GM18502 (cell line): ENCODE measurements around the gene SLIT3.
"Not testable (repeated sequence)": the region's sequence is repeated elsewhere in the genome, so short reads cannot be mapped to it uniquely, and the experiment has no call there.

ENCODE experiments used
- ATAC-seq: cut with Tn5 transposase; IDR thresholded peaks from one replicate; pipeline ENCODE4 v1.9.1; 2021; ENCODE audit warnings: mild to moderate bottlenecking; ENCODE audit not compliant: unreplicated experiment, poor library complexity

The SLIT3 gene

DNA sequence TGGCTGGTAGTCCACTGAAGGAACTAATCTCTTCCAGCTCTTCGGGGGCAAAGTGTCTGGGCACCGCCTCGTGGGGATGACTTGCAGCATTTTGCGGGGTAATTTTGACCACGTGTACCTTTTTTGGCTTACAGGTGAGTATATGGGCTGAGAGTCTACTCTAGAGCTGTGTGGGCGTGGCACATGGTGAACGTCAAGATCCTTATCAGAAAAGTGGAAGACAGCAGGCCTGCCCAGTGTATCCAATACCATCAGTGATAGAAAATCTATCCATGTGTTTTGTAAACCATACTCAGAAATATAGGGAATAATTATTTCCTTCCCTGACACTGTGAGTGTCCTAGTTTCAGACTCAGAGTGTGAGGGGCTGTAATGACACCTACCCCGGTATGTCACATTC lies 148.5 kb downstream of the SLIT3 start:
- ATAC-seq, result no peak

DNA sequence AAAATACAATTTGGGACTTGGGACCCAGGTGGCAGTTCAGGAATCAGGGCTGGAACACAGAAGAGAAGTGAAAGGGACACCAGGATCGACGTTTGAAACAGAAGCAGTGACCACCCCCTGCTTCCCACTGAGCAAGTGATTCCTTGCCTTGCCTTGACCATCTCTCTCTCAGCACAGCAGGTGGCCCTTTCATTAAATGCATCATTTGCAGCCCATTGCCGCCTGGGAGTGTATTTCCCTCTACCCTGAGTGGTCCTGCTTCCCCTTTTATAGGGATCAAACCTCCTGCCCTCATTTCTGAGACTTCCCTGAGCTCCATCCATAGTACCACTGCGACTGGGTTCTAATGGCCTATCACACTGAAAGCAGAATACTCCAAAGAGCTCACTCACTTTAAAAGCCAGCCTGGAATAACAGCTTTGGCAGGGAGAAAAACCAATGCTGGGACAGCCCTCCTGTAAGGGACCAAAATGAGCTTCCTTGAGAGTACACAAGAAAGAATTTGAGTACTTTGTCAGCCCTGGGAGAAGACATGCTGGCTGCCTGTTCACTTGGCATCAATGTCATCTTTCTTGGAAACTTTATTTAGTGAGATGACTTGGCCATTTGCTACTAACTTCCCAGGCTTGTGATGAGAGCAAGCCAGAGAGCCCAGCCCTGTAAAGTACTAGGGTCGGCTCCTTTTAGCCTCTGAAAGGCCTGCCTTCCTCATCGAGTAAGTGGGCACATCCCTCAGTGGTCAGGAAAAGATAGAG lies 149.7 kb downstream of the SLIT3 start:
- no peak for ATAC-seq

DNA sequence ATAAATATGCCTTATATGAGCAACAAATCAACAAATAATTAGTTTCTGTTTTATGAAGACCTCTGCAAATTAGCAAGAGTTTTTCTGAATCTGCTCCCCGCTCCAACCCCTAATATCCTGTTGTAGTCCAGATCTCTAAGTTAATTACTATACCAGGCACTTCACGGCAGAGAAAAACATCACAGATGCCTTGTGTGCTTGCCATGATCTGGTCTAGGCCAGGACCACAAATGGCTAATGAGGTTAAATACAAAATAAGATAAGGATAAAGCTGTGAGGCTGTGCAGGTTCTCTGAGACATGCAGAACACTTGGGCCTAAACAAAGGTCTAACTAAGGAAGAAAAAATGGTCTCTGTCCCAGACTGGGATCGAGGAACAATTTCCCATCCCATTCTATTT lies 150.8 kb downstream of the SLIT3 start:
- no peak for ATAC-seq

DNA sequence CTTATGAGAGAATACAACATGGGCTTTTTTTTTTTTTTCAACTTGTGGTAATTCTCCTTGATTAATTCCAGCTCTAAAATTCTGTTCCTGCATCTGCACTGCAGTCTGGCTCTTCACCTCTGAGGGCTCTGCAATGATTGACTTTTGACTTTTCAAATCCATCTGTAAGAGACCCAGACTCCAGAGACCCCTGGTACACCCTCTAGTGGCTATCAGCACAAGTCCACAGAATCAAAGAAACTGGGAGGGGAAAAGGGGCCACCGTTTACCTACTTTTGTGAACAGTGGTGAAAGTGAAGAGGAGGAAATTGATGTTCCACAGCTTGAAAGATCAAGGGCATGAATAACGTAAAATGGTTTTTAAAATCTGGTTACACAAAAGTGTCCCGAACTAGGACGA lies 151.6 kb downstream of the SLIT3 start:
- no peak for ATAC-seq

DNA sequence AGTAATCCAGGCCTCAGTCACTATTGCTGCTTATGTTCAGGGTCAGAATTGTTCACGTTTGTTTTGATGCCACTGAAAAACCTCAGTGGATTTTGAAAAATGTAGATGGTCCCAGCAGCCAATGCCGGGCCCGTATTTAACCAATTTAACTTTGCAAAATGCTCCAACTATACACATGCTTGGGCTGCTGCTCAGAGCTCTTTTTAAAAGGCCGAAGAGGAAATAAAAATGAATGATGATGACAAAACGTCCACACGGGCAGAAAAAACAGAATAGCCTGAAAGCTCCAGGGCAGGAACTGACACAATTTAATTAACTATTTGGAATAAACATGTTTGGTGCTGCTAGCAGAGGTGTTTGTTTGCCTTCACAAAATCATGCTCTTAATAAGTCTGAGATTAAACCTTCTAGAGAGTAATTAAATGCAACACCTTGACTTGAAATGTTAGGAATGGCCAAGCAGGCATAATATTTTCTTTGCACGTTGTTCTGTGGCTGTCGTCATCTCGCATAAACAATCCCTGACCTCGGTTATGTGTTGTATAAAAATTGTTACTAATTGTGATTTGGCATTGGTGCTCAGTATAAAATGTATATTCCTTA lies 152.7 kb downstream of the SLIT3 start:
- no peak for ATAC-seq

DNA sequence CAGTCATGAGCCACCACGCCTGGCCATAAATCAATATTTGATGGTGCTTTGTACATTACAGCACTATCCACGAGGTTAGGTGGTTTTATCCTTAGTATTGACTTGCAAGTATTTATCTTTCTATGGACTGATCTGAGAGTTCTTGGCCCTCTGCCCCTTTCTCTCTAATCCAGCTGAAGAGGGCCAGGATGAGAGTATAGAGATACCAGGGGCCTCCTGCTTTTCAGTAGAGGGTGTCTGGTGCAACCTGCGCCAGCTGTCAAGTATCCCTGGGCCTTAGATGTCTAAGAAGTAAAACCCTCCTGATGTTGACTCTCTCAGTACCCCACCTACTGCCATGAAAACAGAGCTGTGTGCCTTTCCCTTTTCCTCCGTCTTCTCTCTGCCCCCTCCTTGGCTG lies 153.4 kb downstream of the SLIT3 start:
- ATAC-seq, result no peak

DNA sequence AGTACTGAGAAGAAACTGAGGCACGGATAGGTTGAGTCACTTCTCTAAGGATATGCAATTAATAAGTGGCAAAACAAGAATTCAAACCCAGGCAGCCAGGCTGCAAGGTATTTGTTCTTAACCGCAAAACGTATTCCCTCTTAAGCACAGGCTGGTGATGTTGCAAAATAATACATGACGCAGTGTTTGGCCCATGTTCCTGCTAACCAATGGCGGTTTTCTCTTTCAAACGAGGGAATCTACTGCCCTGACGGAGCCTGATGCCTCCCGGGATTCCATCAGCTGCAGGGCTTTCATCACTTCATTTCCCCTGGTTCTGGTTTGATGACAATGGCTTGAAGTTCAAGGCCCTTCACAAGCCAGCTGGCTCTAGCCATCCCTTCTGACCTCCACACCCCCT lies 154.8 kb downstream of the SLIT3 start:
- no peak for ATAC-seq

DNA sequence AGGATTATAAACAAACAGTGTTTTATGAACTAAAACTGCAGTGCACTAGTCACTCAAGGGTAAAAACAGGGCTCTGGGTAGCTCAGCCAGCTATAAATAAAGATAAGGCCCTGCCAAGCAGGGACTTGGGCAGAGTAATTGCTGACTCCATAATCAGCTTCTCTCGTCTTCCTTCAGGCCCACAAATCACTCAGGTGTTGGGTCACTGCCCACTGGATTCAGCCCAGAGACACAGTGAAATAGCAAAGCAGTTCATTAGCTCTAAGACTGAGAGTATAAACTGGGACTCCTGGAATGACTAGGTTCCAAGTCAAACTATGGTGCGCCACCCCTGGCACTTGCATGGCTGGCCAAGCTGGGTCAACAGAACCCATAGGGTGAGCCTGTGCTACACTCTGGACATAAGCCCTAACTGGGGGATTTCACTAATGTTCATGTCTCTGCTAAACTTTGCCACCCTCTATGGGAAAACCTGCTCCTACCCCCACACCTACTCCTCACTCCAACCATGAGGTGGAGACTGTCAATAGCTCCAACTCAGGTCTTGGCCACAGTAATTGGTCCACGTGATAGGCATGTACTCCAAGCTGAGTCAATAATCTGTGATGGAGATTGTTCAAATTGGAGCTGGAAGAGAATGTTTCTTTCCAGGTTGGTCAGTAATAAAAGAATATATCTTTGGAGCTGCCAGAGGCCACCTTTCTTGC lies 158.5 kb downstream of the SLIT3 start:
- ATAC-seq, result no peak

DNA sequence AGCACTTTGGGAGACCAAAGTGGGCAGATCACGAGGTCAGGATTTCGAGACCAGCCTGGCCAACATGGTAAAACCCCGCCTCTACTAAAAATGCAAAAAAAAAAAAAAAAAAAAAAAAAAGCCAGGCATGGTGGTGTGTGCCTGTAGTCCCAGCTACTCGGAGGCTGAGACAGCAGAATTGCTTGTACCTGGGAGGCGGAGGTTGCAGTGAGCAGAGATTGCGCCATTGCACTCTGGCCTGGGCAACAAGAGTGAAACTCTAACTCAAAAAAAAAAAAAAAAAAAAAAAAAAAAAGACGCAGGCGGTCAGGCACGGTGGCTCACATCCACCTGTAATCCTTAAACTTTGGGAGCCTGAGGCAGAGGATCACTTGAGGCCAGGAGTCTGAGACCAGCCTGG lies 160.7 kb downstream of the SLIT3 start:
- ATAC-seq, result not testable (repeated sequence)

DNA sequence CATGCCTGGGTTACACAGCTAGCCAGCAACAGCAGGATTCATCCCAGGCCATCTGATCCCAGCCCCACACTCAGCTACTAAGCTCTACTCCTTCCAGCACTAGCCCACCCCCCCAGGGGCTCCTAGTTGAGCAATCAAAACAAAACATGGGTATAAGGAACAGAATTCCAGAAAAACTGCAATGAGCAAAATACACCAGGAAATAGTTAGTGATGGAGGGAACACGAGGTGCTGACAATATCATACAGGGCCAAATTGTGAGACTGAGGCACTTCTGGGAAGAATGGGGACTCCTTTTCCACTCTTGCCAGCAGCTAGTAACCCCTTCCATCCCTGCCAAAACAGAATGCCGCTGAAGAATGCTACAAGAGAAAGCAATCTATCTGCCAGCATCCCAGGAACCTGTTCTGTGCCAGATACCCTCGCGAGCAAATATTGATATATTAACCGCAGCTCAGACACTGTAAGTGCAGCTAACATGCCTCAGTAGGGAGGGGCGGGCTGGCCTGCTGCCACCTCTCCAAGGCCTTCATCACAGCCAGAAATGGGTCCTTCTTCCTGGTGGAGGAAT lies 161.4 kb downstream of the SLIT3 start:
- no peak for ATAC-seq

DNA sequence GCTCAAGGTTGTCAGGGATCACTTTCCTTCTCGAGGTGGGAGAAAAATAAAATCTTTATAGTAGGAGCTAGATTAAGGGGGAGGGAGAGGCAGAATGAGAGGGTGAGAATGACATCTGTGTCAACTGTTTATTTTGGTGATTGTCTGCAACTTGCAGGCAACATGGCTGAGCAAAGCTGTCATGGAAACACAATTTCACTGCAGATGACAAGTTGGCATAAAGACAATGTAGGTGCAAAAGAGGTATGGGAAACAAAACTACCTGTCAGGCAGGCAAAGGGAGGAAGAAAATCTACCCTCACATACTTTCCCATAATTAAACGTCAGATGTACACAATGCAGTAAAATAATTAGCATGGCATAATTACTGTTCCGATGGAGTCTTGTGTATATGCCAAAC lies 167.4 kb downstream of the SLIT3 start:
- no peak for ATAC-seq

DNA sequence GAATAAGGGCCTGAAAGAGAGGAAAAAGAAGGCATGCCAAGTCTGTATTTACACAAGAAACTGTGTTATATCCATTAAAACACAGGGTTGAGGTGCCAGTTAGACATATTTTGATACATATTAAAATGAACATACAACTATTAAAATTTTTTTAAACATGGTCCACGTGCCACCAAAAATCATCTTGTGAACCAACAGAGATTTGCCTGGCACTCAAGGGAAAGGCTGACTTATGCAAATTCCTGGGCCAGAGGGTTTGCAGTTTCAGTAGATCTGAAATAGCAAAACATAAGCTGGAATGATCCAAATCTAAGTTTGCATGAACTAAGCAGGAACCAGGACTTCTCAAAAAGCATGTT lies 168.7 kb downstream of the SLIT3 start:
- ATAC-seq, result no peak

DNA sequence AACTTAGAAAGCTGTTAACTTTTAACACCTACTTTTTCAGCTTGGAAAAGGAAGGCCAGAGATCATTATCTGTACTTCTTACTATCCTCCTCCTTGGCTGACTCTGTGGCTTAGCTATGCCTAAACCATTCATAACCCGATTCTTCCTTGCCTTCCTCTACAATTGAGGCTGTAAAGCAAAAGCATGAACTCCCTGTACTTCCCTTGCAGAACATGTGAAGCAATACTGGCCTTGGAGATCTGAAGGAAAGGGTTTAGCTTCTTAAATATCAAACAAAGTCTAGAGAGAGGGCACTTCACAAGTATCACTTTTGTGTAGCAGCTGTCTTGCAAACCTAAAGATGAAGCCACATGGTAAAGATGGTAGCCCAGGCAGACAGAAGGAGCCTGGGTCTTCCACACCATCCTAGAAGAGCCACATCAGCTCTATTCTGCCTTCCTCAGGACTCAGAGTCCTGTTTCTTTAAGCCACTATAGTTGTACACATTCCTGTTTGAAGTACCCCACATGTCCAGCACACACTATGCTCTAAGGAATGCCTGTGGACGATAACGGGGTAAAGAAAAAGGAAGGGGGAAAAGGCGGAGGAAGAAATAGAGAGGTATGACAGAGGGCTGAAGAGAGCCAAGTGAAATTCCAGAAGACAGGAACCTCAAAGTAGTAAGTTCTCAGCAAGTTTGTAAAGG lies 169.2 kb downstream of the SLIT3 start:
- no peak for ATAC-seq

DNA sequence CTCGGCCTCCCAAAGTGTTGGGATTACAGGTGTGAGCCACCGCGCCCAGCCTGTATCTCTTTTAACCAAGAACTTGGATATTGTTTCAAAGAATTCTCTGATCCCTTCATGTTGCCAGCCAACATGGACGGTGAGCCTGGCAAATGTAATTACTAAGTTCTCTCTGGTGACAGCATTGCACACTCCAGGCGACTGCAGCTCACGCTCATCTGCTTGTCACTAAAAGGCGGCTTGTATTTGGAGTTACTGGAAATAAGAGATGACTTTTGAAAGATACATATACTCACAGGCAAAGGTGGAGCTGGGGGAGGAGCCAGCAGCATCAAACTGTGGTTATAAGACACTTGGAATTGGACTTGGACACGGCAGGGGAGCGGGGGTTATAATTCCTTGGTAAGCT lies 172.3 kb downstream of the SLIT3 start:
- ATAC-seq, result no peak

DNA sequence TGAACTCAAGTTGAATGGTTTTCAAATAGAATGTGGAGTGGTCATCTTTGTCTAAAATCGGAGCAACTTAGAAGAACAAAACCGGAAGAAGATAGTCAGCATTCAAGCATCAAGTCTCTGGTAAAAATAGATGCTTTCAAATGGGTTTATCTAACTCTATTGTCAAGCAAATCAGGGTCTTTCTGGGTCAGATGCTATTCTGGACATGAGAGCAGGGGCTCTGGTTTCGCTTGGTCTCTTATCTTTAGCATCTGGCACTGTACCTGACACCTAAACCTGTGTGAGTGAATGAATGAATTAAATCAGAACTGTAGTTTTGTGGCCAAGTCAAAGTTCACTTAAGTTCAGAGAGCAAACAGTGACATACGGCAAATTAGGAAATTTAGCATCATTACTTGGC lies 173.5 kb downstream of the SLIT3 start:
- no peak for ATAC-seq

DNA sequence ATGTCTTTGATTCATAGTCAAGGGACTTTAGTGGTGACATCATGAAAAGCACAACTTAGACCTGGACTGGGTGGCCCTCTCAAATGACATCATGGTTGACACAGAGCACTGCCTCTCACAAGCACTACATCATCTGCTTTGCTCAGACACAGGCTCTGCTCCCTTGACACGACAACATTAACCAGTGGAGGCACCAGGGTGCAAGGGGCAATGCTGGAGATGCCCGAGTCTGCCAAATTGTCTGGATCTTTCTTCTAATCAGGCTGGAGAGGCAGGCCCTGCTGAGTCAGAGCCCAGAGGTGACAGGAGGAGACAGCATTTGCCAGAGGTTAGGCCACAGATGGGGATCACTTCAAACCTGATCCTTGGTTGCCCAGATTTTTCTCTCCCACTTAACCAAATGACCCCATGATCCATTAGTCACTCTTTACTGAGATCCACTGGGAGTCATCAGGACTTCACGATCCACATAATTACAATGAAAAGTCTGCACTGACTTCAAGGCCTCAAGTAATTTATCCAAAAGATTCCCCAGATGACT lies 174.4 kb downstream of the SLIT3 start:
- ATAC-seq, result no peak

DNA sequence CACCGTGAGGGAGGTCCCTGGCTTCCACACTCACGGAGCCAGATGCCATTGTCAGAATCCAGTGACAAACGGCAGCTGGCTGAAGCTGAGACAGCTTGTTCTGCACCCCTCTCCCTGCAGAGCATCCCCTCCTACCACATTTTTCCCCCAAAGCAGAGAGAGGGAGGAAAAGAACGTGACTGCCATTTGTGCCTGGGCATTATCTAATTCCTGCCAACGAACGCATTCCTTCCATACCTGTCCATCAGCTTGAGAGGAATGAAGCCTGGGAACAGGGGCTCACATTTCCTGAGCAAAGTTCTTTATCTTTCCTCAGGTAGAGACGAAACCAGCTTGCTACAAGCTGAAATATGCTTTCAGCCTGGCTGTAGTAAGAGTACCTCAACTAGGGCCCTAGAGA lies 175.4 kb downstream of the SLIT3 start:
- no peak for ATAC-seq

DNA sequence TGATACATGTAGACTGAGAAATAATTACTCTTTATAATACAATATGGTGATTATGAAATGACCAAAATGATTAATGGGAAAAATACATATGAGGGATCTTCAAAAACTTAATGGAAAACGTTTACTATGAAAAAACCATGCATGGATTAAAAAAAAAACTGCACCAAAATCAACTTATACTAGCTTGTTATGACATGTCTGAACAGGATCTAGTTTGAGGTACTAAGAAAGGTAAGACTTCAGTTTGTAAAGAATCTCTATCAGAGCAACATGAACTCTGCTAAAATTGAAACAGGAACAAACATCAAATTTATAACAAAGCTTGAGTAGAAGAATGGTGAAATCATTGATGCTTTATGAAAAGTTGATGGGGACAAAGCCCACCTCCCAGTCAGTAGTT lies 178.0 kb downstream of the SLIT3 start:
- no peak for ATAC-seq

DNA sequence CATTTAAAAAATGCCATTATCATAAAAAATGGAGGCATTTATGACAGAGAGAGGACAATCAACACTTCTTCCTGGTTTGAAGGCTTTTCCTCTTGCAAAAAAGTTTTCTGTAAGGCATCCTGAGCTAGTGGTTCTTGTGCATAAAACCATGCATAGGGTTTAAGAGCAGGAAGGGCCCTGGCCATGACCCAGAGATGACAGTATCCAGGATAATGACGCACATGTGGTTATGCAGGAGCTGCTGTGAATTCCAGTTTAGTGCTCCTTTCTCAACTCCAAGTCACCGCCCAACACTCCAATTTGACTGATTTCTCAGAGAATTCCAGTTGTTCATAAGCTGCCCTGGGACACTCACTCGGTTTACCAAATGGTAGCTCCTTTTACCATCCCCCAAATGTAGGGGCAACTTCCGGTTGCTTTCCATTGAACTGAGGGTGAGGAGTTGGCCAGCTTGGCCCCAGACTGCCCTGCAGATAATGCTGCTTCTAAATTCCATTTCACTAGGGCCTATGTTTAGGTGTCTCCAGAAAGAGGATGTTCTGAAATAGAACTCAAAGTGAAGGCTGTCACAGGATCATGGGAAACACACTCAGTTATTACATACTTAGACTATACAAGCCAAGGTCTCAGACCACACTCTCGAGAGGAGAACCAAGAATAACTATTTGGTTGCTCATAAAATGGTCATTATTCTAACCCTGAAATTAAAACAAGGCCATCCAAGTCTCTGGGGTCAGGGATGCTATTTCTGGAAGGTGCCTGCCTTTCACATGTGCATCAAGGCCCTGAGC lies 179.1 kb downstream of the SLIT3 start:
- ATAC-seq, result no peak
